Right lobe of liver (tissue), 6 donors: ENCODE data around the gene SLC25A53. TPM values are rescaled to one million over a fixed set of nuclear protein-coding genes. Genes with fewer than 3 reads are reported as not detected.
"Not testable (repeated sequence)": the region's sequence is repeated elsewhere in the genome, so short reads cannot be mapped to it uniquely, and the experiment has no call there.

Experiments used
- ATAC-seq, 4 donors: fragments of 200-7000 bp; cut with Tn5 transposase; one replicate each; pipeline ENCODE4 v1.9.1; 2020; ENCODE audit warnings: mild to moderate bottlenecking in 4 of 4, moderate library complexity in 4 of 4
- DNase-seq, 3 donors: peaks; one replicate each; pipeline ENCODE4 v3.0.0-alpha.2; 2020
- H3K27ac ChIP-seq, 3 donors: fragments of 200-600 bp; one replicate each; pipeline ENCODE4 v1.8.0; 2022
- H3K27me3 ChIP-seq, 2 donors: fragments of 200-600 bp; one replicate each; pipeline ENCODE4 v1.8.0; 2022
- H3K36me3 ChIP-seq, 4 donors: fragments of 200-600 bp; sonication (generic) in 1 of 4; one replicate each; pipeline versions ENCODE4 v1.5.1 to v1.8.0; 2017 to 2022; ENCODE audit warnings: control low read depth in 1 of 4
- H3K4me1 ChIP-seq, 4 donors: fragments of 200-600 bp; sonication (generic) in 1 of 4; one replicate each; pipeline versions ENCODE4 v1.5.1 to v1.8.0; 2017 to 2022; ENCODE audit warnings: control low read depth in 1 of 4
- H3K4me3 ChIP-seq, 3 donors: fragments of 200-600 bp; one replicate each; pipeline ENCODE4 v1.8.0; 2022
- H3K9me3 ChIP-seq, 4 donors: fragments of 200-600 bp; sonication (generic) in 1 of 4; one replicate each; pipeline versions ENCODE4 v1.5.1 to v1.8.0; 2017 to 2022; ENCODE audit warnings: control low read depth in 1 of 4
- WGBS: methylation state at CpG from one replicate; pipeline ENCODE4 v1.1.6; 2018; ENCODE audit warnings: low coverage, low lambda C conversion rate; ENCODE audit not compliant: insufficient coverage; ENCODE audit errors: missing lambda C conversion rate; 5-methylcytosine and 5-hydroxymethylcytosine counted together
- intact Hi-C, 2 donors: fragments of 100-400 bp; cut with DNase I; formaldehyde crosslinking; loops; one replicate each; pipeline versions ENCODE4 v1.11.2 to v1.14.1; 2022
- total RNA-seq, 6 experiments: library from RNA; depleted of rRNA in 2 of 6; stranded (reverse); fragments of >200 nt in 2 of 6; fragmentation: NEBNext Ultra II Directional in 3 of 6; extraction: Animal tissue kit (Norgen Biotek cat#: 25700) in 3 of 6; gene quantifications; one replicate each; pipeline versions ENCODE4 v1.1.0 to v1.2.4, GENCODE V29; 2016 to 2023
- donor health status: DM: no; HTN: yes; CAD: no.
- donor health status: DM: no; HTN: no; CAD: no.
- donor health status: DM: no; HTN: no; CAD: no.
- donor health status: DM: no; HTN: yes; CAD: no.
- donor health status: DM: no; HTN: yes; CAD: no.

Gene SLC25A53
- total RNA-seq, 6 experiments from 2014 or later, result 2.2 to 4.1 (median 3.2) TPM

- H3K4me3 ChIP-seq, intact Hi-C loops, H3K27ac ChIP-seq, H3K9me3 ChIP-seq, H3K36me3 ChIP-seq, ATAC-seq, DNase-seq, H3K4me1 ChIP-seq, H3K27me3 ChIP-seq: not testable (repeated sequence)
- WGBS, result no CpG with 5 or more reads among the region's 13 CpGs
Measured at GRCh38 chrX:104054956-104055355, 101.9 kb downstream of the SLC25A53 start.

Other genes with a start within 250 kb of the SLC25A53 start
- under 1 TPM in 2 of 6 experiments, not detected in 4; 0.24 to 0.42 TPM for gene TMSB15B, start 194.4 kb downstream of the SLC25A53 start, total RNA-seq
- not detected for gene H2BW1, start 143.3 kb downstream of the SLC25A53 start, total RNA-seq
- not detected for gene H2BW2, start 117.1 kb downstream of the SLC25A53 start, total RNA-seq
- gene TMSB15C, start 80.8 kb downstream of the SLC25A53 start, total RNA-seq, result under 1 TPM in 1 of 6 experiments, not detected in 5; 0.37 TPM
- gene ZCCHC18, start 44.5 kb downstream of the SLC25A53 start, total RNA-seq, result under 1 TPM in 2 of 6 experiments, not detected in 4; 0.12 to 0.27 TPM
- gene FAM199X, start 9.4 kb upstream of the SLC25A53 start, total RNA-seq, result 10 to 100 TPM in 1 of 6 experiments, 1 to 10 TPM in 5; 6.3 to 11.3 (median 7.7) TPM
- gene ESX1, start 97.9 kb upstream of the SLC25A53 start, total RNA-seq, result not detected